HG03135 (cell line): ENCODE results near the gene ADGRV1.
"Not testable (repeated sequence)": the region's sequence is repeated elsewhere in the genome, so short reads cannot be mapped to it uniquely, and the experiment has no call there.

Experiments
- ATAC-seq: cut with Tn5 transposase; IDR thresholded peaks from one replicate; pipeline ENCODE4 v1.9.1; 2021; ENCODE audit warnings: mild to moderate bottlenecking, moderate library complexity; ENCODE audit not compliant: unreplicated experiment

The ADGRV1 gene

GRCh38 chr5:91049112-91049511, 490.5 kb downstream of the ADGRV1 start:
- no peak for ATAC-seq

- no peak for ATAC-seq
Measured at GRCh38 chr5:91049800-91050199, 491.2 kb downstream of the ADGRV1 start.

GRCh38 chr5:91052411-91052810, 493.8 kb downstream of the ADGRV1 start:
- not testable (repeated sequence) for ATAC-seq

GRCh38 chr5:91052977-91053740, 494.6 kb downstream of the ADGRV1 start:
- no peak for ATAC-seq

GRCh38 chr5:91053741-91054025, 495.1 kb downstream of the ADGRV1 start:
- ATAC-seq, result no peak

GRCh38 chr5:91058155-91058554, 499.6 kb downstream of the ADGRV1 start:
- no peak for ATAC-seq

GRCh38 chr5:91058575-91058974, 500.0 kb downstream of the ADGRV1 start:
- no peak for ATAC-seq

GRCh38 chr5:91059409-91059808, 500.8 kb downstream of the ADGRV1 start:
- ATAC-seq, result peak; percentile 87

- ATAC-seq, result no peak
Measured at GRCh38 chr5:91061094-91061493, 502.5 kb downstream of the ADGRV1 start.

- ATAC-seq, result no peak
Measured at GRCh38 chr5:91061946-91062562, 503.5 kb downstream of the ADGRV1 start.

- not testable (repeated sequence) for ATAC-seq
Measured at GRCh38 chr5:91063098-91063690, 504.6 kb downstream of the ADGRV1 start.

- ATAC-seq, result no peak
Measured at GRCh38 chr5:91065496-91065895, 506.9 kb downstream of the ADGRV1 start.

- no peak for ATAC-seq
Measured at GRCh38 chr5:91069364-91069763, 510.8 kb downstream of the ADGRV1 start.

- no peak for ATAC-seq
Measured at GRCh38 chr5:91070761-91071550, 512.4 kb downstream of the ADGRV1 start.

- no peak for ATAC-seq
Measured at GRCh38 chr5:91072881-91073280, 514.3 kb downstream of the ADGRV1 start.

- peak; percentile 67 for ATAC-seq
Measured at GRCh38 chr5:91074615-91075014, 516.0 kb downstream of the ADGRV1 start.

- ATAC-seq, result no peak
Measured at GRCh38 chr5:91076138-91076537, 517.5 kb downstream of the ADGRV1 start.

GRCh38 chr5:91077623-91078022, 519.0 kb downstream of the ADGRV1 start:
- ATAC-seq, result no peak

GRCh38 chr5:91079037-91079436, 520.4 kb downstream of the ADGRV1 start:
- ATAC-seq, result no peak

- ATAC-seq, result no peak
Measured at GRCh38 chr5:91089758-91090157, 531.2 kb downstream of the ADGRV1 start.

- no peak for ATAC-seq
Measured at GRCh38 chr5:91090995-91091394, 532.4 kb downstream of the ADGRV1 start.
